Measurements from ENCODE around the gene PDE6B. TPM values are rescaled to one million over a fixed set of nuclear protein-coding genes. Genes with fewer than 3 reads are reported as not detected.
"Not testable (repeated sequence)": the region's sequence is repeated elsewhere in the genome, so short reads cannot be mapped to it uniquely, and the experiment has no call there.

PDE6B gene
- total and polyA plus RNA-seq, 8 donors = 7.6 to 21.1 (median 16.4) TPM

- ATAC-seq = no peak
- Histone ChIP-seq H3K4me3 (no peak overlapping the region), H3K27me3 (peaks cover 0 to 8% of the 10 kb centered on the region in 2 donors), H3K4me1 (peaks cover 0 to 13% of the 10 kb centered on the region in 2 donors), H3K27ac (no peak overlapping the region), H3K36me3 (peaks cover 0 to 9% of the 10 kb centered on the region in 2 donors), H3K9me3 (no peaks in the 10 kb centered on the region)
- intact Hi-C loops (cut with DNase I) = no loop called here
- DNase-seq = peak in 1 of 4 donors; percentile 72
- no peak for TF ChIP-seq CTCF (IDR thresholded peaks at IDR 0.05)
These were observed 41.0 kb downstream of the PDE6B start for GRCh38 chr4:666436-666810.

- Histone ChIP-seq H3K9me3 (no peaks in the 10 kb centered on the region), H3K27me3 (peaks cover 0 to 8% of the 10 kb centered on the region in 2 donors), H3K36me3 (peaks cover 0 to 14% of the 10 kb centered on the region in 2 donors), H3K4me3 (no peak overlapping the region), H3K27ac (no peak overlapping the region), H3K4me1 (peaks cover 0 to 13% of the 10 kb centered on the region in 2 donors)
- intact Hi-C loops (cut with DNase I) = no loop called here
- DNase-seq (peak in 1 of 4 donors; percentile 76), ATAC-seq (no peak)
- no peak for TF ChIP-seq CTCF (IDR thresholded peaks at IDR 0.05)
These were observed 41.6 kb downstream of the PDE6B start for GRCh38 chr4:666822-667544.

GRCh38 chr4:667545-667925 is 42.2 kb downstream of the PDE6B start:
- ATAC-seq = no peak
- Histone ChIP-seq H3K27ac (no peak overlapping the region), H3K4me3 (no peak overlapping the region), H3K9me3 (no peaks in the 10 kb centered on the region), H3K4me1 (peaks cover 0 to 14% of the 10 kb centered on the region in 2 donors), H3K27me3 (peaks cover 0 to 8% of the 10 kb centered on the region in 2 donors), H3K36me3 (peaks cover 0 to 20% of the 10 kb centered on the region in 2 donors)
- TF ChIP-seq CTCF (IDR thresholded peaks at IDR 0.05) = no peak
- intact Hi-C loops (cut with DNase I) = no loop called here
- peak in 2 of 4 donors; percentile 27 to 39 for DNase-seq

GRCh38 chr4:668219-668618 is 42.8 kb downstream of the PDE6B start:
- H3K36me3 ChIP-seq = peaks cover 0 to 24% of the 10 kb centered on the region in 2 donors
- H3K27me3 ChIP-seq = not testable (repeated sequence)

GRCh38 chr4:669806-670559 is 44.6 kb downstream of the PDE6B start:
- H3K4me3 ChIP-seq; H3K27me3 ChIP-seq; intact Hi-C loops (cut with DNase I); H3K27ac ChIP-seq; DNase-seq; H3K9me3 ChIP-seq; ATAC-seq: not testable (repeated sequence)
- H3K36me3 ChIP-seq = peaks cover 0 to 24% of the 10 kb centered on the region in 2 donors
- H3K4me1 ChIP-seq = peaks cover 5 to 17% of the 10 kb centered on the region in 2 donors

More at GRCh38 chr4:668219-668618, 42.8 kb downstream of the PDE6B start:
- H3K27ac ChIP-seq; intact Hi-C loops (cut with DNase I); H3K9me3 ChIP-seq; ATAC-seq; DNase-seq; H3K4me3 ChIP-seq: not testable (repeated sequence)
- peaks cover 2 to 21% of the 10 kb centered on the region in 2 donors for H3K4me1 ChIP-seq

GRCh38 chr4:671769-672168 is 46.4 kb downstream of the PDE6B start:
- Histone ChIP-seq H3K36me3 (peaks cover 0 to 24% of the 10 kb centered on the region in 2 donors), H3K27me3 (no peaks in the 10 kb centered on the region), H3K9me3 (no peaks in the 10 kb centered on the region), H3K4me3 (no peak overlapping the region), H3K27ac (no peak overlapping the region), H3K4me1 (peaks cover 5 to 30% of the 10 kb centered on the region in 2 donors)
- DNase-seq (no peak), ATAC-seq (no peak)
- intact Hi-C loops (cut with DNase I) = no loop called here
- no peak for TF ChIP-seq CTCF (IDR thresholded peaks at IDR 0.05)

Data from left lung (tissue), 10 donors.